HepG2 (cell line): ENCODE data around the gene UQCC5. TPM values are rescaled to one million over a fixed set of nuclear protein-coding genes. Genes with fewer than 3 reads are reported as not detected.

Source experiments
- CC2D1A ChIP-seq: sonication (generic); formaldehyde crosslinking; IDR thresholded peaks from 2 replicates; pipeline ENCODE4 v1.8.1; 2023; ENCODE audit warnings: mild to moderate bottlenecking, missing genetic modification reagents
- GABPA ChIP-seq, 2 experiments: IDR thresholded peaks; 2 replicates each; pipeline ENCODE4 v1.6.1; 2011 to 2016; ENCODE audit warnings: low read depth in 2 of 2, low read length in 1 of 2, missing biosample characterization in 1 of 2, missing genetic modification characterization in 1 of 2
- GATA4 ChIP-seq: sonication (generic); IDR thresholded peaks from 2 replicates; pipeline ENCODE4 v1.6.1; 2016; ENCODE audit warnings: antibody characterized with exemption, low read depth, borderline replicate concordance
- HNF4G ChIP-seq, 2 experiments: sonication (generic) in 1 of 2; formaldehyde crosslinking in 1 of 2; IDR thresholded peaks; 2 replicates each; pipeline versions ENCODE4 v1.4.0 to v1.6.1; 2011 to 2020; ENCODE audit warnings: borderline replicate concordance in 2 of 2, low read depth in 2 of 2, mild to moderate bottlenecking in 2 of 2, low read length in 1 of 2, missing genetic modification reagents in 1 of 2, moderate library complexity in 1 of 2
- KDM5B ChIP-seq: sonication (generic); formaldehyde crosslinking; IDR thresholded peaks from 2 replicates; pipeline ENCODE4 v1.4.0; 2020; ENCODE audit warnings: missing genetic modification reagents, mild to moderate bottlenecking, borderline replicate concordance
- MXD1 ChIP-seq: sonication (generic); formaldehyde crosslinking; IDR thresholded peaks from 2 replicates; pipeline ENCODE4 v1.4.0; 2020; ENCODE audit warnings: mild to moderate bottlenecking, missing genetic modification reagents
- NFYC ChIP-seq: IDR thresholded peaks from 2 replicates; pipeline ENCODE4 v1.6.1; 2016; ENCODE audit warnings: missing genetic modification reagents, missing compliant biosample characterization
- PCBP2 ChIP-seq: fragments of 200-400 bp; formaldehyde crosslinking; optimal IDR thresholded peaks from 2 replicates; pipeline ENCODE3; 2018; ENCODE audit warnings: low read length, low read depth; ENCODE audit not compliant: poor library complexity, severe bottlenecking
- PPARG ChIP-seq: conservative IDR thresholded peaks from 2 replicates; pipeline ENCODE4 v1.6.1; 2016; ENCODE audit warnings: missing biosample characterization, missing genetic modification reagents
- RBFOX2 ChIP-seq: fragments of 200-400 bp; formaldehyde crosslinking; IDR thresholded peaks from 2 replicates; pipeline ENCODE4 v1.6.1; 2017; ENCODE audit warnings: low read depth, mild to moderate bottlenecking, low read length
- SMAD1 ChIP-seq: sonication (generic); formaldehyde crosslinking; IDR thresholded peaks from 2 replicates; pipeline ENCODE4 v1.4.0; 2020; ENCODE audit warnings: missing genetic modification reagents, low read depth, mild to moderate bottlenecking, borderline replicate concordance
- SRSF1 ChIP-seq: fragments of 200-400 bp; formaldehyde crosslinking; optimal IDR thresholded peaks from 2 replicates; pipeline ENCODE3; 2017; ENCODE audit warnings: mild to moderate bottlenecking, low read depth, low read length, moderate library complexity
- ZBTB7B ChIP-seq: sonication (generic); formaldehyde crosslinking; IDR thresholded peaks from 2 replicates; pipeline ENCODE4 v1.4.0; 2020; ENCODE audit warnings: missing genetic modification reagents
- ZFAT ChIP-seq: sonication (generic); formaldehyde crosslinking; conservative IDR thresholded peaks from 2 replicates; pipeline ENCODE4 v1.8.1; 2023; ENCODE audit warnings: missing genetic modification reagents, inconsistent platforms
- ZNF224 ChIP-seq: sonication (generic); formaldehyde crosslinking; IDR thresholded peaks from 2 replicates; pipeline ENCODE4 v1.5.0; 2020; ENCODE audit warnings: mild to moderate bottlenecking, missing genetic modification reagents
- ZNF282 ChIP-seq: fragments of 450-650 bp; IDR thresholded peaks from 2 replicates; pipeline ENCODE4 v1.6.1; 2018; ENCODE audit not compliant: partially characterized antibody
- ZNF430 ChIP-seq: sonication (generic); formaldehyde crosslinking; IDR thresholded peaks from 2 replicates; pipeline ENCODE4 v1.9.0; 2021; ENCODE audit warnings: mild to moderate bottlenecking, missing genetic modification reagents
- ZNF549 ChIP-seq: sonication (generic); formaldehyde crosslinking; IDR thresholded peaks from 2 replicates; pipeline ENCODE4 v1.5.0; 2020; ENCODE audit warnings: missing genetic modification reagents
- ZNF577 ChIP-seq: sonication (generic); formaldehyde crosslinking; IDR thresholded peaks from 2 replicates; pipeline ENCODE4 v1.4.0; 2020; ENCODE audit warnings: mild to moderate bottlenecking, low read depth, missing genetic modification reagents, borderline replicate concordance
- ZNF724P ChIP-seq: sonication (generic); formaldehyde crosslinking; IDR thresholded peaks from 2 replicates; pipeline ENCODE4 v1.8.0; 2022; ENCODE audit warnings: missing genetic modification reagents, borderline replicate concordance
- ZNF761 ChIP-seq: sonication (generic); formaldehyde crosslinking; conservative IDR thresholded peaks from 2 replicates; pipeline ENCODE4 v1.4.0; 2020; ENCODE audit warnings: mild to moderate bottlenecking, missing genetic modification reagents
- ZNF800 ChIP-seq: sonication (generic); formaldehyde crosslinking; IDR thresholded peaks from 2 replicates; pipeline ENCODE4 v1.4.0; 2020; ENCODE audit warnings: missing genetic modification reagents
- ZNF839 ChIP-seq: sonication (generic); formaldehyde crosslinking; IDR thresholded peaks from 2 replicates; pipeline ENCODE4 v1.4.0; 2020; ENCODE audit warnings: missing genetic modification reagents, mild to moderate bottlenecking, borderline replicate concordance
- polyA plus RNA-seq, 8 experiments: library from polyadenylated mRNA; depleted of rRNA in 3 of 8; stranded (reverse) in 7 of 8; unstranded in 1 of 8; fragments of >200 nt; fragmentation: Illumina TruSeq in 4 of 8; extraction: Trizol in 4 of 8; gene quantifications; 2 replicates each; pipeline versions ENCODE4 v1.2.1 to v1.2.3, GENCODE V29; 2011 to 2016; ENCODE audit warnings: low read depth in 4 of 8, missing spikeins in 1 of 8, mixed read lengths in 1 of 8; ENCODE audit not compliant: insufficient read depth in 1 of 8
- total RNA-seq, 5 experiments: library from RNA; depleted of rRNA; stranded (reverse); fragments of >200 nt; fragmentation: Illumina TruSeq; extraction: Trizol; gene quantifications; 2 replicates each; pipeline ENCODE4 v1.2.3, GENCODE V29; 2016; ENCODE audit warnings: low read depth in 1 of 5
- TF ChIP-seq, protein P1 (sequence below): sonication (generic); formaldehyde crosslinking; IDR thresholded peaks from 2 replicates; pipeline ENCODE4 v1.4.0; 2020; ENCODE audit warnings: mild to moderate bottlenecking, missing genetic modification reagents

Gene UQCC5
- total and polyA plus RNA-seq, 2 of the 13 experiments (the other 11 are each of a cell fraction or from before 2014, with no cell fraction given): 15.4 to 29.5 TPM

GRCh38 chr3:52533623-52534280, 2.7 kb upstream of the UQCC5 start, which contains the start of gene NT5DC2 (continued):
- no peak for TF ChIP-seq ZNF549 (CRISPR knock-in tag)
- peak; percentile 41 for TF ChIP-seq SRSF1
- peak; percentile 90 for TF ChIP-seq ZNF430 (CRISPR knock-in tag)
- TF ChIP-seq ZFAT: no peak
- no peak for TF ChIP-seq ZNF839 (CRISPR knock-in tag)
- TF ChIP-seq PCBP2: no peak
- TF ChIP-seq ZNF282: no peak
- no peak for TF ChIP-seq GATA4
- TF ChIP-seq HNF4G (IDR thresholded peaks at IDR 0.05; ENCODE audit: borderline replicate concordance, low read depth, low read length): peak; percentile 56; the same call in 1 of the 2 replicates
- no peak for TF ChIP-seq HNF4G (CRISPR knock-in tag; IDR thresholded peaks at IDR 0.05; ENCODE audit: borderline replicate concordance, low read depth)
- TF ChIP-seq SMAD1 (CRISPR knock-in tag): no peak
- TF ChIP-seq ZNF761: peak; percentile 23; the same call in 1 of the 2 replicates
- no peak for TF ChIP-seq ZBTB7B (CRISPR knock-in tag)
- TF ChIP-seq RBFOX2: peak; percentile 72
- peak; percentile 51; the same call in 1 of the 2 replicates for TF ChIP-seq KDM5B (CRISPR knock-in tag)
- no peak for TF ChIP-seq GABPA (IDR thresholded peaks at IDR 0.05; ENCODE audit: low read depth, low read length)
- no peak for TF ChIP-seq GABPA (CRISPR knock-in tag; IDR thresholded peaks at IDR 0.05; ENCODE audit: low read depth)
- TF ChIP-seq, protein P1, sequence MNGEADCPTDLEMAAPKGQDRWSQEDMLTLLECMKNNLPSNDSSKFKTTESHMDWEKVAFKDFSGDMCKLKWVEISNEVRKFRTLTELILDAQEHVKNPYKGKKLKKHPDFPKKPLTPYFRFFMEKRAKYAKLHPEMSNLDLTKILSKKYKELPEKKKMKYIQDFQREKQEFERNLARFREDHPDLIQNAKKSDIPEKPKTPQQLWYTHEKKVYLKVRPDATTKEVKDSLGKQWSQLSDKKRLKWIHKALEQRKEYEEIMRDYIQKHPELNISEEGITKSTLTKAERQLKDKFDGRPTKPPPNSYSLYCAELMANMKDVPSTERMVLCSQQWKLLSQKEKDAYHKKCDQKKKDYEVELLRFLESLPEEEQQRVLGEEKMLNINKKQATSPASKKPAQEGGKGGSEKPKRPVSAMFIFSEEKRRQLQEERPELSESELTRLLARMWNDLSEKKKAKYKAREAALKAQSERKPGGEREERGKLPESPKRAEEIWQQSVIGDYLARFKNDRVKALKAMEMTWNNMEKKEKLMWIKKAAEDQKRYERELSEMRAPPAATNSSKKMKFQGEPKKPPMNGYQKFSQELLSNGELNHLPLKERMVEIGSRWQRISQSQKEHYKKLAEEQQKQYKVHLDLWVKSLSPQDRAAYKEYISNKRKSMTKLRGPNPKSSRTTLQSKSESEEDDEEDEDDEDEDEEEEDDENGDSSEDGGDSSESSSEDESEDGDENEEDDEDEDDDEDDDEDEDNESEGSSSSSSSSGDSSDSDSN (CRISPR knock-in tag): peak; percentile 4; the same call in 1 of the 2 replicates
- TF ChIP-seq ZNF577 (CRISPR knock-in tag): no peak
- TF ChIP-seq MXD1 (CRISPR knock-in tag): peak; percentile 49; the same call in 1 of the 2 replicates
- TF ChIP-seq CC2D1A (CRISPR knock-in tag): no peak
- no peak for TF ChIP-seq ZNF224 (CRISPR knock-in tag)
- no peak for TF ChIP-seq ZNF724P
- TF ChIP-seq PPARG (CRISPR knock-in tag): no peak
- no peak for TF ChIP-seq ZNF800 (CRISPR knock-in tag)
- peak; percentile 57 for TF ChIP-seq NFYC (CRISPR knock-in tag)
